GM23338 (cell line): ENCODE results near the gene TWSG1.

ENCODE experiments used
- CTCF ChIP-seq, 2 experiments: fragments of 200-600 bp in 1 of 2; sonication (generic) in 1 of 2; conservative IDR thresholded peaks; 2 replicates each; pipeline versions ENCODE4 v1.5.1 to v1.6.1; 2016 to 2017; ENCODE audit warnings: antibody characterized with exemption in 2 of 2, low read depth in 2 of 2, mild to moderate bottlenecking in 2 of 2, moderate library complexity in 1 of 2
- EZH2 ChIP-seq: fragments of 200-600 bp; sonication (generic); IDR thresholded peaks from one replicate; pipeline ENCODE4 v1.8.0; 2017; ENCODE audit warnings: antibody characterized with exemption, mild to moderate bottlenecking, low read depth; ENCODE audit not compliant: unreplicated experiment
- JUNB ChIP-seq: IDR thresholded peaks from one replicate; pipeline ENCODE4 v1.6.1; 2016; ENCODE audit warnings: antibody characterized with exemption; ENCODE audit not compliant: unreplicated experiment
- NANOG ChIP-seq: IDR thresholded peaks from 2 replicates; pipeline ENCODE4 v1.6.1; 2016; ENCODE audit warnings: antibody characterized with exemption, borderline replicate concordance

- TF ChIP-seq EZH2 (no peak), CTCF (conservative IDR thresholded peaks at IDR 0.05; ENCODE audit: low read depth in 2 of 2) (no peak), JUNB (no peak), NANOG (no peak)
Observed at GRCh38 chr18:9380621-9381395, 46.2 kb downstream of the TWSG1 start.
